HG03060 (cell line): Measurements from ENCODE around the gene PDSS1.

Experiments used
- ATAC-seq: cut with Tn5 transposase; IDR thresholded peaks from one replicate; pipeline ENCODE4 v1.9.1; 2021; ENCODE audit warnings: low read depth, moderate number of reproducible peaks; ENCODE audit not compliant: unreplicated experiment

The PDSS1 gene

DNA sequence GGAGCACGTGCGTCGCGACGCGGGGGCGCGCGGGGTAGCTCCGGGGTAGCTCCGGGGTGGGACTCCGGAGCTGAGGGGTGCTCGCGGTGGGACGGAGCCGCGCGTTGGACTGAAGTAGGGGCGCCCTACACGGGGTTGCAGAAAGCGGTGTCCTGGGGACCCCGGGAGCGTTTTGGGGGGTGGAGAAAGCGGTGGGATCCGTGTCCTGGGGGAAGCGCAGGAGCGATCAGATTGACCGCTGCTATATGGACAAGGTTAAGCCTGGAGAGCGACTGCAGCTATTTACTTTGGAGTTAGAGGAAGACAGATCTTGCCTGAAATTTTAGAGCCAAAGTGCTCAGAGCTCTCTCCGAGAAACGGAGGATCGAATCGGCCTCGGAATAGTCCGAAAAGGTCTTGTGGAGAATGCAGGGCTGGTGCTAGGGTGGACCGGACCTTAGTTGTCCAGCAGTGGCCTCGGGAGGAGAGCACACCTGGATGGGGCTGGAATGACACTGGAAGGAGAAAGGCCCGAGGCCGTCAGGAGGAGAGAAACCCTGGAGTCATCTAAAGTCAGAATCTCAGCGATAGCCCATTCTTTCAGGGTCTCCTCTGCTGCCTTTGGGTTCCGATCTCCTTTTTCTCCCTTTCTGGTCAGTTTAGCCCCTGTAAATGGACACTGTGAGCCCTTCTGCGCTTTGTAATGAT, 564 bp downstream of the PDSS1 start:
- ATAC-seq, result no peak

DNA sequence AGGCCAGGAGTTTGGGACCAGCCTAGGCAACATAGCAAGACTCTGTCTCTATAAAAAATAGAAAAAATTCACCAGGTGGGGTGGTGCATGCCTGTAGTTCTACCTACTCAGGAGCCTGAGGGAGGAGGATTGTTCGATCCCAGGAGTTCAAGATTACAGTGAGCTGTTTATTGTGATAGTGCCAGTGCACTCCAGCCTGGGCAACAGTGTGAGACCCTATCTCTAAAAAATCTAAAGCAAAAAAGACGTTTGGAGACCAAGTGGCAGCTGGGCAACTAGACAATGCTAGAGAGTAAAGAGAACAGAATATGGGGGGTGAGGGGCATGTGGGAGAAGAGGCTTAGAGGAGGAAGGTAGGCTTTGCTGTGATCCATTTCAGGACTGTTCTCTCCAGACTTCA, 1.4 kb downstream of the PDSS1 start:
- no peak for ATAC-seq

DNA sequence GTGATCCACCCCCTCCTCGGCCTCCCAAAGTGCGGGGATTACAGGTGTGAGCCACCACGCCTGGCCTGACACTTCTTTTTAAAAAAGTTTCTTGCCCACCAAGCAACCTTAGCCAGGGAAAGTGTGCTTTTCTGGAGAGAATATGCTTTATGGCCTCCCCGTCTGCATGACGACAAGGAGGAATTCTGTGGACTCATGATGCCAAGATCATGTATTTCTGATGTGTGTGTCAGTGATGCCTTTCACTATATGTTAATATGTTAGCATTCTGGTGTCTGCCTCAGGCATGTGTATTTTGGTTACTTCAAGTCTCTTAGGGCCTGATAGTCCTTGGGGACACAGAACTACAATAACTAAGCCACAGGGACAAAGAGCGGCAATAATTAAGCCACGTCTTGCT, 2.1 kb downstream of the PDSS1 start:
- no peak for ATAC-seq

GRCh38 chr10:26700884-26701630, 3.6 kb downstream of the PDSS1 start:
- no peak for ATAC-seq

DNA sequence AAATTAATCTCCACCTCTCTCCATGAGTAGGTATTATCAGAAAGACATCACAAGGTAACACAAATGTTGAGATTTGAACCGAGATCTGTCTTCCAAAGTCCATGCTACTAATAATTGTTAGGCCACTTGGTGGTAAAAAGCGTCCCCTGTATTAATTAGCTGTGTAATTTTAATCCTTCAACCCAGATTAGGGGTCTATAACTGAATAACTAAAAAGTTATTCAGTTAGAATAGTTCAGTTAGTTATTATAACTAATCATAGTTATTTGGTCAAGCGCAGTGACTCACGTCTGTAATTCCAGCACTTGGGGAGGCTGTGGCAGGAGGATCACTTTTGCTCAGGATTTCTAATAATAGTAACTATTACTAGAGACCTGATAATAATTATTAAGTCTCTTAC, 5.6 kb downstream of the PDSS1 start:
- ATAC-seq, result no peak

DNA sequence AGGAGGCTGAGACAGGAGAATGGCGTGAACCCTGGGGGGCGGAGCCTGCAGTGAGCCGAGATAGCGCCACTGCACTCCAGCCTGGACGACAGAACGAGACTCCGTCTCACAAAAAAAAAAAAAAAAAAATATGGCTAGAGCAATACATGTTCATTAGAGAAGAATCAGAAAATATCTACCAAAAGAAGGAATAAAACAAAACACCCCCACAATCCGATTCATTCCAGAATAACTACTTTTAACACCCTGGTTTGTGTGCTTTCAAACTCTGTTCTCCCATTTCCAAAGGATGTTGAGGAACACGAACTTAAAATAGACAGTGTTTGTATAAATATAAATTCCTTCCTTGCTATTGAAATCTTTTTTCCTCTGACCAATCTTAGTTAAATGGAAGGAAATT, 6.5 kb downstream of the PDSS1 start:
- no peak for ATAC-seq

GRCh38 chr10:26706206-26706605, 8.7 kb downstream of the PDSS1 start:
- no peak for ATAC-seq

GRCh38 chr10:26706936-26707335, 9.4 kb downstream of the PDSS1 start:
- no peak for ATAC-seq

DNA sequence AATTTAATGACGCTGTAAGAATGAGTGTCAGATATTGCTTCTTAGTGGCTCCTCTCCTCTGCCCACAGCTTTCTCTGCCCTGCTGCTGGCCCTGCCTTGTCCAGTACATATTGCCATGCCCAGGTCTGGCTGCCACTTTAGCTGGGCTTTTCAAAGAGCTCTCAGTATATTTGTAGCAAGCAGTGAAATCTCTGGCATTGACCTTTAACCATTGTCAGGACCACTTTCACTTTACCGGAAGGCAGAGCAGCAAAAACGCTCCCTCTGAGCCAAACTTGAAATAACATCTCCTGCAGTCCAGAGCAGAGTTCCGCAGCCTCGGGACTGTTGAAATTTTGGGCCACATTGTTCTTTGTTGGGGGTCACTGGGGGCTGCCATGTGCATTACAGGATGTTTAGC, 13.8 kb downstream of the PDSS1 start:
- ATAC-seq, result no peak

DNA sequence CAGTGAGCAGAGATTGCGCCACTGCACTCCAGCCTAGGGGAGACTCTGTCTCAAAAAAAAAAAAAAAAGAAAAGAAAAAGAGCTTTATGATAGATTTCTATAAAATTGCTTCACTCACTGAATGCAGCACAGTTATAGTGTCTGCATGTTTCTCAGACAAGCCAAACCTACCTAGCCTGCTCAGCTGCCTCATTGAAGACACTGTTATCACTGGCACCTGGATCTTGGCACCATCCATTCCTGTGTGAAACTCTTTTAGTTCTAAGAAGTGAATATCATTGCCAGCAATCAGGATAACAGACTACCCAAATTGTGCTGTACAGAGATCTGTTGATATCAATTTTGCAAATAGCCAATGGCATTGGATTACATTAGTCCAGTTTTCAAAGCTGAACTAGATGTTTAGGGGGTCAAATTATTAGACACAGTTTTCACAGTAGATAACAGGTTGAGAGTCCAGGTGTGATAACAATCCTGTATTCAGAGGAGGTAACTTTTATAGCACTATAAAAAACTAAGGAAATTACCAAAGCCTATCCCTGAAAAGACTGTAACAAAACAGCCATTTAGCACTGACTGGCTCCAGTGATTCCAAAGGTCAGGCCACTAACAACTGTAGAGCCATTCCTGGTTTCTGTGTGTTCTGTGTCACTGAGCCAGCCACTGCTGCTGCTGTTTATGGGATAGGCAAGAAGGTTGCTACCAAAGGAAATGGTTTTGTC, 17.1 kb downstream of the PDSS1 start:
- ATAC-seq, result no peak

- no peak for ATAC-seq
These were observed 17.6 kb downstream of the PDSS1 start for GRCh38 chr10:26715137-26715487.

GRCh38 chr10:26717476-26717875, 20.0 kb downstream of the PDSS1 start:
- ATAC-seq, result no peak

GRCh38 chr10:26721561-26721960, 24.1 kb downstream of the PDSS1 start:
- no peak for ATAC-seq

DNA sequence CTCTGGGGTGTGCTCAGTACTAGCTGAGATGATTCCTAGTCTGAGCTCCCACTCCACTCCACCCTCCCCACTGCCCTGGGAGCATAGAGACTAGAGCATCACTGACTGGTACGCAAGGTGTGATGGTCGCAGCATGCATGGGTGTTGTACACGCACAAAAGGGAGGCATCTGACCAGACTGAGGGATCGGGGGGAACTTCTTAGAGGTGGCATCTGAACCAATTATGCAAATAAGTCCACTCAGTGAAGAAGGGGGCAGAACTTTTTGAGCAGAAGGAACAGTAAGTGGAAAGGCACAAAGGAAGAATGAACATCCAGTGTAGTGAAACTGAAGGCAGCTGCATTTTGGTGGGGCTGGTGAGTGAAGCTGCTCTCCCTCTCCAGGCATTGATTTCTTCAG, 25.5 kb downstream of the PDSS1 start:
- ATAC-seq, result no peak

- ATAC-seq, result no peak
These were observed 28.6 kb downstream of the PDSS1 start for GRCh38 chr10:26725837-26726727.

DNA sequence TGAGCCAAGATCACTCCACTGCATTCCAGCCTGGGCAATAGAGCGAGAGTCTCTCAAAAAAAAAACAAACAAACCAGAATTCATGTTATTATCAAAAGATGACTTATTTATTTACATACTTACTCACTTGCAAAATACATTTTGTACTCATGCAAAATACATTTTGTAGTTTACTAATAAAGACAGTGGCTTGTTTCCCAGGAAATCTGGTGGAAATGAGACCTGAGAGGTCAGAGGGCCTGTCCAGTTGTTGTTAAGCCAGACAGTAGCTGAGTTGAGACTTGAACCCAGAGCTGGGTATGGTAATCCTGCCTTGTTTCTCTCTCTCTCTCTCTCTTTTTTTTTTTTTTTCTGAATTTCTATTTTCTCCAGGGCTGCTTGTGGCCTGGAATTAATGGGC, 29.5 kb downstream of the PDSS1 start:
- ATAC-seq, result no peak

DNA sequence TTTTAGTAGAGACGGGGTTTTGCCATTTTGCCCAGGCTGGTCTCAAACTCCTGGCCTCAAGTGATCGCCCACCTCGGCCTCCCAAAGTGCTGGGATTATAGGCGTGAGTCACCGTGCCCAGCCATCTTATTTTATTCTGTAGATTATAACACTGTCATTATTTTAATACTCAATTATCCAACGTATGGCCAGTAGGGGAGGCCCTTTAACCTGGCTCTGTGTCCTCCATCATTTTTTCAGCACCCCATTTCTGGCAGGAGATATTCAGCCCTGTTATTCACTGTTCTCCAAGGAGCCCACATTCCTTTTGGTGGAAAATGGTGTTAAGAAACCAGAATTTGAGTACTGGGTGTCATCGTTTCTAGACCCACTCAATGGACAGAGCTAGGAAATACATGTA, 31.5 kb downstream of the PDSS1 start:
- no peak for ATAC-seq

GRCh38 chr10:26729395-26729794, 31.9 kb downstream of the PDSS1 start:
- ATAC-seq, result no peak

DNA sequence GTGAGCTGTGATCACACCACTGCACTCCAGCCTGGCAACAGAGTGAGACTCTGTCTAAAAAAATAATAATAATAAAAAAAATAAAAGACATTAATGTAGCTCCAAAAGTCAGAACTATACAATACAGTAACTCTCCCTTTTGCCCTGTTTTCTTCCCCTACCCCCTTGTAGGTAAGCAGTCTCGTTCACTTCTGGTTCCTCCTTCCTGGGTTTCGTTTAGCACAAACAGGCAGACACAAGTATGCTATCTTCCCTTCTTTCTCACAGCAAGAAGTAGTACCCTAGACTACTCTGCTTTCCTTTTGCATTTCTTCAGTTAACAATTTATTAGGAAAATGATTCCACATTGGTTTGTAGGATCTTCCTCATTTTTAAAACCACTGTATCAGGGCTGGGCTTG, 33.1 kb downstream of the PDSS1 start:
- ATAC-seq, result no peak

DNA sequence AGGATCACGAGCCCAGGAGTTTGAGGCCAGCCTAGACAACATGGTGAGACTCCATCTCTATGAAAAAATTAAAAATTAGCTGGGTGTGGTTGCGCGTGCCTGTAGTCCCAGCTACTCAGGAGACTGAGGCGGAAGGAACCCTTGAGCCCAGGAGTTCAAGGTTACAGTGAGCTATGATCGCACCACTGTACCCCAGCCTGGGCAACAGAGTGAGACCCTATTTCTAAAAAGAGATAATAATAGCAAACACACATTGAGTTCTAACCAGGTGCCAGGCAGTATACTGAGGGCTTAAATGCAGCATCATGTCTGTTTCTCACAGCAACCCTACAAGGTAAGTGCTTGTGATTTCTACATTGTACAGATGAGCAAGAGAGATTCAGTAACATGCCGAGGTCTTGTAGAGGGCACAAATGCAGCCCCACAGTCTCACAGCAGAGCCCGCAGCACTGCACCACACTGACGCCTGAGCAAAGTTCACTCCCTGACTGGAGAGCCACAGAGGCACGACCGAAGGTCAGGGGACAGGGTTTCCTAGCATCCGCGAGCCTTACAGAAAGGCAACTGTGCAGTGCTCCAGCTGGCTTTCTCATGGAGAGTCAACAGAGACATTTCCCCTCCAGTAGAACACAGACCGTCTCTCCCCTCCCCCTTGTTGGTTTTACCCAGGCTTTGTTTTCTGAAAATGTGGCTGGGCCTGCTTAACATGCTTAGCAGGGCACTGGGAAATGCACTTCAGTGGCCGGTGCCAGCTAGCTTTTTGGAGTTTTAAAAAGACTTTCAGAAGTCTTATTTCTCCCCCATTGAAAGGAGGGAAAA, 36.5 kb downstream of the PDSS1 start:
- ATAC-seq, result no peak
